Sigmoid colon (tissue), 7 donors: ENCODE data around the gene VPS39. TPM values are rescaled to one million over a fixed set of nuclear protein-coding genes. Genes with fewer than 3 reads are reported as not detected.

Experiments
- DNase-seq: peaks from one replicate; pipeline ENCODE4 v3.0.0-alpha.2; 2019
- H3K27ac ChIP-seq, 4 donors: fragments of 200-600 bp; sonication (generic); one replicate each; pipeline ENCODE4 v1.5.1; 2016 to 2019; ENCODE audit warnings: mild to moderate bottlenecking in 1 of 4
- H3K27me3 ChIP-seq, 3 donors: fragments of 200-600 bp; sonication (generic); one replicate each; pipeline ENCODE4 v1.5.1; 2019; ENCODE audit warnings: mild to moderate bottlenecking in 1 of 3
- H3K36me3 ChIP-seq, 4 donors: fragments of 200-600 bp; sonication (generic); one replicate each; pipeline ENCODE4 v1.5.1; 2016 to 2019
- H3K4me1 ChIP-seq, 4 donors: fragments of 200-600 bp; sonication (generic); one replicate each; pipeline ENCODE4 v1.5.1; 2017 to 2019
- H3K4me3 ChIP-seq, 4 donors: fragments of 200-600 bp; sonication (generic); one replicate each; pipeline ENCODE4 v1.5.1; 2017 to 2019; ENCODE audit warnings: mild to moderate bottlenecking in 2 of 4, moderate library complexity in 1 of 4
- H3K9me3 ChIP-seq, 4 donors: fragments of 200-600 bp in 3 of 4; sonication (generic) in 3 of 4; one replicate each; pipeline versions ENCODE4 v1.5.1 to v1.6.1; 2013 to 2019
- CTCF ChIP-seq, 4 experiments: fragments of 450-650 bp in 3 of 4; fragments of 200-600 bp in 1 of 4; IDR thresholded peaks; one replicate each; pipeline ENCODE4 v1.5.1; 2016 to 2019; ENCODE audit warnings: antibody characterized with exemption in 4 of 4, mild to moderate bottlenecking in 3 of 4, moderate library complexity in 2 of 4
- EP300 ChIP-seq, 4 donors: sonication (generic); formaldehyde crosslinking; IDR thresholded peaks; one replicate each; pipeline ENCODE4 v1.6.1; 2017; ENCODE audit warnings: antibody characterized with exemption in 4 of 4
- POLR2A ChIP-seq, 2 donors: fragments of 450-650 bp; IDR thresholded peaks; one replicate each; pipeline ENCODE4 v1.6.1; 2016; ENCODE audit warnings: antibody characterized with exemption in 2 of 2, mild to moderate bottlenecking in 2 of 2, moderate library complexity in 2 of 2
- POLR2AphosphoS5 ChIP-seq, 4 donors: sonication (generic); formaldehyde crosslinking; IDR thresholded peaks; one replicate each; pipeline ENCODE4 v1.6.1; 2017; ENCODE audit warnings: antibody characterized with exemption in 4 of 4
- WGBS, 2 donors: extraction: QIAGEN DNeasy Blood & Tissue Kit; methylation state at CpG; one replicate each; pipeline ENCODE4 v1.1.7; 2013; 5-methylcytosine and 5-hydroxymethylcytosine counted together
- intact Hi-C: fragments of 100-400 bp; cut with DNase I; formaldehyde crosslinking; loops from one replicate; pipeline ENCODE4 v1.15.1; 2023
- polyA plus RNA-seq, 3 donors: library from polyadenylated mRNA; stranded (reverse); fragments of 200-250 nt; gene quantifications; one replicate each; pipeline ENCODE4 v1.2.3, GENCODE V29; 2013
- total RNA-seq, 4 donors: library from RNA; depleted of rRNA; stranded (reverse); fragments of >200 nt; gene quantifications; one replicate each; pipeline ENCODE4 v1.1.0, GENCODE V29; 2016
- donor health status: healthy with polysubstance abuse.
- donor health status: Bipolar disorder and iron deficiency.
- donor health status: healthy.

The VPS39 gene
- total and polyA plus RNA-seq, 7 donors: 16.2 to 186 (median 70.3) TPM

- WGBS, 2 donors: 63 to 81% methylated on average over 6 of the region's 6 CpGs
- intact Hi-C loops: loop anchor here (2.0 kb wide), 1 partner anchor 151 kb away; no protein-coding TSS in a partner anchor
- TF ChIP-seq POLR2A (IDR thresholded peaks at IDR 0.05) (no peak), CTCF (IDR thresholded peaks at IDR 0.05) (no peak), POLR2AphosphoS5 (IDR thresholded peaks at IDR 0.05) (no peak), EP300 (IDR thresholded peaks at IDR 0.05) (no peak)
- H3K27ac ChIP-seq: no peak overlapping the region
- H3K27me3 ChIP-seq: no peaks in the 10 kb centered on the region
- no peak overlapping the region for H3K4me3 ChIP-seq
- no peaks in the 10 kb centered on the region for H3K9me3 ChIP-seq
- H3K36me3 ChIP-seq: no peaks in the 10 kb centered on the region
- H3K4me1 ChIP-seq: no peaks in the 10 kb centered on the region
- DNase-seq: peak; percentile 46
Observed at GRCh38 chr15:42139596-42139995, 68.5 kb downstream of the VPS39 start.

GRCh38 chr15:42138968-42139386 lies 69.1 kb downstream of the VPS39 start:
- intact Hi-C loops: loop anchor here (2.0 kb wide), 1 partner anchor 150 kb away; no protein-coding TSS in a partner anchor
- no peaks in the 10 kb centered on the region for H3K9me3 ChIP-seq
- H3K4me3 ChIP-seq: no peak overlapping the region
- H3K36me3 ChIP-seq: no peaks in the 10 kb centered on the region
- no peaks in the 10 kb centered on the region for H3K4me1 ChIP-seq
- no peaks in the 10 kb centered on the region for H3K27me3 ChIP-seq
- peak; percentile 30 for DNase-seq
- WGBS, 2 donors: 8 to 66% methylated on average over 3 of the region's 3 CpGs
- no peak for TF ChIP-seq CTCF (IDR thresholded peaks at IDR 0.05)
- TF ChIP-seq POLR2A (IDR thresholded peaks at IDR 0.05): no peak
- no peak for TF ChIP-seq POLR2AphosphoS5 (IDR thresholded peaks at IDR 0.05)
- no peak for TF ChIP-seq EP300 (IDR thresholded peaks at IDR 0.05)
- no peak overlapping the region for H3K27ac ChIP-seq

- Histone ChIP-seq H3K4me3 (no peak overlapping the region), H3K9me3 (no peaks in the 10 kb centered on the region), H3K27ac (no peak overlapping the region), H3K27me3 (no peaks in the 10 kb centered on the region), H3K4me1 (no peaks in the 10 kb centered on the region), H3K36me3 (no peaks in the 10 kb centered on the region)
- 89 to 92% methylated on average over 4 of the region's 4 CpGs for WGBS, 2 donors
- DNase-seq: peak; percentile 9
- intact Hi-C loops: loop anchor here (2.0 kb wide), 1 partner anchor 150 kb away; no protein-coding TSS in a partner anchor
- TF ChIP-seq CTCF (IDR thresholded peaks at IDR 0.05) (no peak), EP300 (IDR thresholded peaks at IDR 0.05) (no peak), POLR2AphosphoS5 (IDR thresholded peaks at IDR 0.05) (no peak), POLR2A (IDR thresholded peaks at IDR 0.05) (no peak)
Observed at GRCh38 chr15:42138411-42138810, 69.7 kb downstream of the VPS39 start.

- peak; percentile 28 for DNase-seq
- intact Hi-C loops: loop anchor here (2.0 kb wide), 1 partner anchor 149 kb away; no protein-coding TSS in a partner anchor
- TF ChIP-seq CTCF (IDR thresholded peaks at IDR 0.05): peak in 2 of 4 experiments; percentile 34 to 42
- TF ChIP-seq POLR2AphosphoS5 (IDR thresholded peaks at IDR 0.05): no peak
Observed at GRCh38 chr15:42137461-42138261, 70.4 kb downstream of the VPS39 start.

More at GRCh38 chr15:42137461-42138261, 70.4 kb downstream of the VPS39 start:
- H3K27me3 ChIP-seq: no peaks in the 10 kb centered on the region
- WGBS, 2 donors: 55 to 71% methylated on average over 11 of the region's 11 CpGs
- no peaks in the 10 kb centered on the region for H3K4me1 ChIP-seq
- no peak overlapping the region for H3K4me3 ChIP-seq
- H3K36me3 ChIP-seq: no peaks in the 10 kb centered on the region
- no peak overlapping the region for H3K27ac ChIP-seq
- no peaks in the 10 kb centered on the region for H3K9me3 ChIP-seq
